Measurements from ENCODE around the gene LUM.
"Not testable (repeated sequence)": the region's sequence is repeated elsewhere in the genome, so short reads cannot be mapped to it uniquely, and the experiment has no call there.

The LUM gene

DNA sequence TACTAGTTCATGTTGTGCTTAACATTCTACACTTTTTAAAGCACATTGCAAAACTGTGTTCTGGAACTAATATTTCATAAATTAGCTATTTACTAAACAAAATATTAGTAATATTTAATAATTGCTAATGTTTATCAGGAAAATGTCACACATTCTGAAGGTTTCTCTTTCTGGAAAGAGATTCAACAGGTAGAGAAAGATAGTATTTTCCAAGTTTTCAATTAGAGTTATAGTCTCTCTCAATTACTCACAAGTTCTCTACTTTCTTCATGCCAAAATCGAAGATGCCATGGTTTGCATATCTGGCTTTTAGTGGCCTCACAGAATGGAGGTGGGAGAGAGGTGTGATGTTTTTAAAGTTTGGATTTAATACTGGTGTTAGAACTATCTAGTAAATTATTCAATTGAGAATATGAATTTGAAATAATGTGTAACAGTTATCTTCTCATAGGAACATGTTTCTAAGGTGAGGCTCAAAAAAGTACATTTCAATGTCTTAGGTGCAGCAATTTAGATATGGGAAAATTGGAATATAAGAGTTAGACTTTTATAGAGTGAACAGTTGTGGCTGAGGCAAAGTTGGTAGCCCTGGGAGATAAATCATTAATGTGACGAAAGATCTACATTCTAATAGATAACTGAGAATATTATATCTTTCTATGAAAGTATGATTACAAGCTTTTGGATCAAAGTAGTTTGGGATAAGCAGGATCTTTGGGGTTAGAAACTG, 1.5 kb downstream of the LUM start:
- no peak for DNase-seq

DNA sequence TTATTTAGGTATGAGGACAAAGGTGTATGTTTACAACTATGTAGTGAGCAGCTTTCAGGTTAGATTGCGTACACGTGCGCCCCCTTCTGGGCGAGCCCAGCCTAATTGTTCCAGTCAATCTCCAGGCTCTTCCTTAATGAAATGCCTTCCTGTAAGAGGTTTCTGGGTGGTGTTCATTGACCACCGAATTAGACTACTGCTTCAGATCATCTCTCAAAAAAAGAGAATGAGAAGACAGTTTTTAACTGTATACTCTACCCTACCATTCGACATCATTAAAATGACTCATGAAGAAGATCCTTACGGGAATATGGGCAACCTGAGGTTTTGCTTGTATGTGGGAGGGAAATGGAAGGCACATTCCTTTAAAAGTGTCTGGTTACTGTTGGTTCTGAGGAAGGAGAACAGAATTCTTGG, 2.1 kb downstream of the LUM start:
- DNase-seq = peak; percentile 82

DNA sequence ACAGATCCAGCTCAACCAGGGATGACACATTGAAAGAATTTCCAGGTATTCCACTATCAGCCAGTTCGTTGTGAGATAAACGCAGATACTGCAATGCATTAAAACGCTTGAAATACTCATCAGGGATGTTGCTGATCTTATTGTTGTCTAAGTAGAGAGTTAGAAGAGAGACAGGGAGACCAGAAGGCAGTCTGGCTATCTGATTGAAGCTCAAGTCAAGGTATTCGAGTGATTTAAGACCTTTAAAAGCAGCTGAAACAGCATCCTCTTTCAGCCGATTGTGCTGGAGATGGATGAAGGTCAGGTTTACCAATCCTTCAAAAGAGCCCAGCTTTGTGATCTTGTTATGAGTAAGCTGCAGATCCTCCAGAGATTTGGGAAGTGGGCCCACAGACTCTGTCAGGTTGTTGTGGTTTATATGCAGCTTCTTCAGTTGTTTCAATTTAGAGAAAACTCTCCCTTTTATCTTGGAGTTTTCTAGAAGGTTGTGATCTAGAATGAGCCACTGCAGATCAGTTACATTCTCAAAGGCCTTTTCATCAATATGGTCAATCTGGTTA, 3.0 kb downstream of the LUM start:
- no peak for DNase-seq

DNA sequence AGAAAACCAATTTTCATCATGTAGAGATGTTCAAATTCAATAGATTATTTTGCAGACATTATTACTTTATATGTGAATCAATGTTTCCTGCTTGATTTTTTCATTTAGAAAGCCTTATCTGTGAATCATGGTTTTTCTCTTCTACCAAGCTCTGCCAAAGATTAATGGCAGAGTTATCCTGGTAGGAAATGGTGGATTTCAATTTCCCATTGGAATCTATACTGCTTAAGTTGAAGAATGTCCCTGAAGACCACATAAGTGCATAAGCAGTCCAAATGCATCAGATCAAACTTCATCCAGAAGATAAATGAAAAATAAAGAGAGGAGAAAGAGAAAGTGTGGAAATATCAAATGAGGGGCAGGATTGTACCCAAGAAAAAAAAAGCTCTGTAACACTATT, 5.0 kb downstream of the LUM start:
- DNase-seq = no peak

DNA sequence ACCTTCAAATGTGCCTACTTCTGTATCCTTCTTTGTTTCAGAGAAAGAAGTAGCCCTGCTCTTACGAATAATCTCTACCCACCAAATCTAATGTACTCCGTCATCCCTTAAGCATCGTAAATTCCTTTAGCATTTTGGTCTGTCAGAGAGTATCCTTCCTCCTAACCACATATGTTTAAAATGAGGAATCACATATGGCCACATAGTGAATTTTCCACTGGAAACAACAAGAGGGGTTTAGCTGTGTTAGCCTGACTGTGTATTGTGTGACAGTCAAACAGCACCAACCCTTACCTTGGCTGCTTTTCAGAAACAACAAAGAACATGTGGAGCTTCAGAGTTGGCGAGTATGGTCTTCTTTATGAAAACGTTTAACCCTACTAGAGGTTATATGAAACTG, 5.5 kb downstream of the LUM start:
- DNase-seq = peak; percentile 76

DNA sequence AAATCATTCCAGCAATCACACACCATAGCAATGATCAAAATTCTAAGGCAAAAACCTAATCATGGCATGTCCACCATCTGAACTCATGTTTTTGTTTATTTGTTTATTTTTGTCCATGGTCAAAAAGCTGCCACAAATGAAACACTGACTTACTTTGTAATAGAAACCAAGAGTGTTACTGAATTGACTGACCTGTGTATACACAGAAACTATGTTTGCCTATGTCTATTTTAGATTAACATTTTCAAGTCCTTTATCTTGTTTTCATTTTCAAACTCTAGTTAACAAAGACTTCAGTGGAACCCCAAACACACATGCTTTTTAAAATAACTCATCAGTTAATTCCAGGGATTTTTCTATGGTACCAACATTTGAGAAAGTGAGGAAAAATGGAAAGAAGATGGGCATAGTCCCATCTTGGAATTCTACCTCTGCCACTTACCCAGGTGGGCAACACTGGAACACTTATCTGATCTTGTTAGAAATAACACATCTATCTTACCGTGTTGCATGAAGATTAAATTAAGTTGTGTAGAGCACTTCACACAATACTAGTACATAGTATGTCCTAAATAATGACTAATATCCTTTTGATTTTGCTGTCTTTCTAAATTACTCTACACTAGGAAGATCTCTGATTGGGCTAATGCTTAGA, 6.4 kb downstream of the LUM start:
- no peak for DNase-seq

DNA sequence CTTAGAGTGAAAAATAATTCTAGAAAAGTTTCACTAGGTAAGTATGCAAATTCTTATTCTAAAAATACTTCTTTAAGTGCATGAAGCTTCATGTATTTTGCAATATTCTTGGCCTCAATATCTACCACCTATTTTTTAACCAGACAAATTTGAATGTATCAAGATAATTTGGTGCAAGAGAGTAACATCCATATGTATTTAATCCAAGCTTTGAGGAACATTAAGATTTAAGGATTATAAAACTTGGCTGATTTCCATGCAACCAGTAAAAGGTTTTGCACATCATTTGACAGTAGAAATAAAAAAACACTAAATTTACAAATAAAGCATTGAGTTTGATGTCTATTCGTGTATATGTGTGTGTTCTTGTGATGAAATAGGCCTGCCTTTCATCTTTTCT, 7.7 kb downstream of the LUM start:
- no peak for DNase-seq

DNA sequence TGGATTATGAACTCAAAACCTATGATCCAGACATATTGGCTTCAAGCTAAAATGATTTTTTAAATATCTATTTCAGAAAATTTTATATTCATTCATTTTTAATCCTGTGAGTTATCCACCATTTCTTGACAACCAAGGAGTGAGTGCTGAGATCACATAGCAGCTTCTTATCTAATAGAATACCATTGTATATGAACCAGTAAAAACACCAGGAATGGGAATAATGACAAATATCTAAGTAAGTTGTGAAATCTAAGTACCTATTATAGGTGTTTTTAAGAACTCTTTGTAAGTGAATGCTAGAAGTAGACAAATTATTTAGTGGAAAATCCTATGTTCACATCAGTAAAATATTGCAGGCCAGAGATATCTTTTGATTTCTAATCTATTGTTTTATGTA, 8.2 kb downstream of the LUM start:
- no peak for DNase-seq

DNA sequence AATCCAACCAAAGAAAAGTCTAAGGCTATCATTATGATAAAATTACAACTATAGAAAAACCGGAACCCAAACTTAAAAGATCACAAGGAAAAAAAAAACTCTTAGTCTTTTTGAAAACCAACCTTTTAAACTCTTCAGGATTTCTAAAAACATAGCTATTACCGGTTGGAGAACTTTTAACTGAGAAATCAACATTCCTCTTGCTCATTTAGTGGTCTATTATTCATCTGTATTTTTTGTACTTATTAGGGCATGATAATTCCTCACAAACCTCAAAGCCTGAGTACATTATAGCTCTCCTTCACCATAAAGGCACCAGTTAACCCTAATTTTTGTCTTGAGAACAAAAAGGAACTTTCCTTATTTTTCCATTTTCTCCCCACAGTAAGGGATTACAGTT, 10.4 kb downstream of the LUM start:
- peak; percentile 68 for DNase-seq

DNA sequence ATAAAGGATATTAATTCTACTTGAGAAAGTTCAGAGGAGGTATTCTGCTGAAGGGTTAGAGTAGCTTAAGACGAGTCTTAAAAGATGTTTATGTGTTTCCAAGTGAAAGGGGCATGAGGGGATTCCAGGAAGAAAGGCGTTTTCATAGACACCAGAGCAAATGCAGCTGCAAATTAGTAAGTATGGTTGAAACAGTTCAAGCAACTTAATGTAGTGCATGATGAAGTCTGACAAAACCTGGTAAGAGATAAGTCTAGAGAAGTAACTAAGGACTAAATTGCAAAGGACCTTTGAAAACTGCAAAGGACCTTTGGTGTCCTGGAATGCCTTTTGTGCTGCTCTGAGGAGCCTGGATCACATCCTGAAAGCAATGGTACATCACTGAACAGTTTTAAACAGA, 11.5 kb downstream of the LUM start:
- DNase-seq = no peak

DNA sequence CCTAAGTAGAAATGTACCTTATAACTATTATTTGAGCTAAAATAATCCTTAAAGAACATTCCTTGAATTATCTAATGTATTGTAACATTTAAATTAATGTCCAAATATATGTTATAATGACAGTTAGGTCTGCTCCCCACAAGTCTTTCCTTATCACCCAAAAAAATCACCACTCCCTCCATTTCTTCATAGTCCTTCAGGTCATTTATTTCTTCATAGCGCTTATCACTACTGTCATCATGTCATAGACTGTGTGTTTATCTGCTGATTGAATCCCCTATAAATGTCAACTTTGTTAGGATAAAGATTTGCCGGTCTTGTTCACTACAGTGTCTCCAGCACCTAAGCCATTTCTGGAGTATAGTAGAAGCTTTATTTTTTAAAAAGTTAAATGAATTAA, 12.0 kb downstream of the LUM start:
- no peak for DNase-seq

DNA sequence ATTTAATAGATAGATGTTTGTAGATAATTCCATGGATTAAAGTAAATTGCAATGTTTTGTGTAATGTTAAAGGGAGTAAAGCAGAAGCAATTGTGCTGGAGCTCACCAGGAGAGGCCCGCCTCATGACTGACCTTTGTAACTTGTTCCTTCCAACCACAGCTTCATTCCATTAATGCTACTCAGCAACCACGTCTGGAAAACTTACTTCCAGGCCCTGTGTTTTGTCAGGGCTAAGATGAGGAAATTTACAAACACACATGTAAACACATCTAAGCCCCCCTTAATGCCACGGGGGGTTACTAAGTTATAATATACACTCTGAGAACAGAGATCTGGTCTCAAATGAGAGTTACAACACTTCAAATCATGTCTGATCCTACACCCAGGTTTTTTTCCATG, 12.4 kb downstream of the LUM start:
- peak; percentile 92 for DNase-seq

DNA sequence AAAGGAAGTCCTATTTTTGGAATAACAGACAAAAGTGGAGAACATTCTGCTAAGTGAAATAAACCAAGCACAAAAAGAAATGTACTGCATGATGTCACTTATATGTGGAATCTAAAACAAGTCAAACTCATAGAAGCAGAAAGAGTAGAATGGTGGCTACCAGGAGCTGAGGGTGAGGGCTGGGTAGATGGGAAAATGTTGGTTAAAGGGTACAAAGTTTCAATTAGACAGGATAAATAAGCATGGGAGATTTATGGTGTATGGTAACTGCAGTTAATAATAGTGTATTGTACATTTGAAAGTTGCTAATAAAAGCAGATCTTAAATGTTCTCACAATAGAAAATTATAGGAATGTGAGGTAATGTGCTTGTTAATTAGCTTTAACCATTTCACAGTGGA, 12.8 kb downstream of the LUM start:
- no peak for DNase-seq

DNA sequence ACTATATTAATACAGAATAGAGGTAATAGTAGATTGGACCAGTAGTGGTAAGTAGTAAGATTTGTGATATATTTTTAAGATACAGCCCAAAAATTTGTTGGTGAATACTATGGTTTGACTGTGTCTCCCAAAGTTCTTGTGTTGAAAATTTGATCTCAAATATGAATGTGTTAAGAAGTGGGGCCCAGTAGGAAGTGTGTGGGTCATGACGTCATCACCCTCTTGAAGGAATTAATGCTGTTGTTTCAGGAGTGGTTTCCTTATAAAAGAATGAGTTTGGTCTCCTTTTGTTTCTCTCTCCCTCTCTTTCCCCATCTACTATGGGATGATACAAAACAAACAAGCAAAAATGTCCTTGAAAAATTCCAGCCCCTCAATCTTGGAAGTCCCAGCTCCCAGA, 16.3 kb downstream of the LUM start:
- DNase-seq = no peak

DNA sequence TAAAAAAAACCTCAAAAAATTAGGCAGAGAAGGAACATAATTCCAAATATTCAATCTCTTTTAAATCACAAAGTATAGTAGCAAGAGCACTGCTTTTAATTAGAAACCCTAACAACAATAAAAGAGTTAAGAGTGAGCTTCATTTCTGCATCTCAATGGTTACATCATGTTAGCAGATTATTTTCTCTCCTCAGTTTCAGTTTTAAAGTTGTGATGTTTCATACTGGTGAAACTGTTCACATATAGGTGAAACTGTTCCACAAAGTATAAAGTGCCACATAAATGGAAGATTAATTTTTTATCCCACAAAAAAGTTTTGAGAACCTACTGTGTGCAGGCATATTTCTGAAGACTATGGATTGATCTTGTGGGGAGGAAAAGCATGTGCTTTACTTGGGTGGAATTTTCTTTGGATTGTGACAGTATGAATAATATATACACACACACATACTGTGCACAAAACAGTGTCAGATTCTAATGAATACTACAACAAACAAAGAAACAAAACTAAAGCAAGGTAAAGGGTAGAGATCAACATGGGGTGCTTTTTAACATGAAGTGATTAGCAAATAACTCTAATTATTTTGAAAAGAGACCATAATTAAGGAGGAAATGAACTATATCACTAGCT, 17.1 kb downstream of the LUM start:
- peak; percentile 30 for DNase-seq

DNA sequence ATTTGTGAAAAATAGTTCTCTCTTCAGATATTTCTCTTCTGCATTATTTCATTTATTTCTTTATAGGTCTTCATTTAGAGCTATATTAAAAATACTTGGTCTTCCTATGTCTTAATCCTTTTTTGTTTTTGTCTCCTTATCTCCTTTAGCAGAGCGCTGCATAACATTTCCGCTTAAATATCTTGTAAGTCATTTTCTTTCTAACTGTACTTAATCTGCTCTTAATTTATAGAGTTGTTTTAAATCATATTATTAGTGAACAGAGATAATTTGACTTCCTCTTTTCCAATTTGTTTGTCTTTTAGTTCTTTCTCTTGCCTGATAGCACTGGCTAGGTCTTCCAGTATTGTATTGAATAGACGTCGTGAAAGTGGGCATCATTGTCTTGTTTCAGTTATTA, 18.0 kb downstream of the LUM start:
- DNase-seq = no peak

DNA sequence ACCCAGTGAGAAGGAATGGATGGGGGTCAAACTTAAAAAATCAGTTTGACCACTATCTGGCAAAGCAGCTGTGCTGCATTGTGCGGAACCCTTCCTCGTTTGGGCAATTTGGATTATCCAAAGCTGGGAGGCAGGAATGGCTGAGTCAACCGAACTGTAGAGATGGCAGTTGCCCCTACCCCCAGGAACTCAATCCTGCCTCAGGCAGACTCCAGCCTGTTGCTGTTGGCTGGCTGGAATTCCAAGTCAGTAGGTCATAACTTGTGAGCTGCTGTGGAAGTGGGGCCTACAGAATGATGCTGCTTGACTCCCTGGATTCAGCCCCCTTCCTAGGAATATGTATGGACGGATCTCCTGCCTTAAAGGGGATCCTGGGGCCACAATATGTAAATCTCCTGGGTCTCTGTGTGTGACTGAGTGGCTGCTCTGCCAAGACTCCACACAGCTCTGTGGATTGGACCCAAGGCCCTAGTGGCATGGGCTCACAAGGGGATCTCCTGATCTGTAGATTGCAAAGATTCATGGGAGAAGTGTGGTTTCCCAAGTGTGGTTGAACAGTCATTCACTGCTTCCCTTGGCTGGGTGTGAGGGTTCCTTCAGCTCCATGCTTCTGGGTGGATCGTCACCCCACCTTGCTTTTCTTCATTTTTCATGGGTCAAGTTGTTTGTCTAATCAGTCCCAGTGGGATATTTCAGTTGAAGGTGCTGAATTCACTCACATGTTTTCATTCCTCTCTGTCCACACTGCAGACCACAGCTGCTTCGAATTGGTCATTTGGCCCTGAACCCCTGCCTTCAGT, 19.2 kb downstream of the LUM start:
- peak; percentile 29 for DNase-seq

DNA sequence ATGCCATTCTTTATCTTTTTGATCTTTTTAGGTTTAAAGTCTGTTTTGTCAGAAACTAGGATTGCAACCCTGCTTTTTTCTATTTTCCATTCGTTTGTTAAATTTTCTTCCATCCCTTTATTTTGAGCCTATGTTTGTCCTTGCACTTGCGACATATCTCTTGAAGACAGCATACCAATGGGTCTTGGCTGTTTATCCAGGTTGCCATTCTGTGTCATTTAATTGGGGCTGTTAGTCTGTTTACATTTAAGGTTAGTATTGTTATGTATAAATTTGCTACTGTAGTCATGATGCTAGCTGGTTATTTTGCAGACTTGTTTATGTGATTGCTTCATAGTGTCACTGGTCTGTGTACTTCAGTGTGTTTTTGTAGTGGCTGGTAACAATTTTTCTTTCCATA, 21.3 kb downstream of the LUM start:
- DNase-seq = not testable (repeated sequence)

DNA sequence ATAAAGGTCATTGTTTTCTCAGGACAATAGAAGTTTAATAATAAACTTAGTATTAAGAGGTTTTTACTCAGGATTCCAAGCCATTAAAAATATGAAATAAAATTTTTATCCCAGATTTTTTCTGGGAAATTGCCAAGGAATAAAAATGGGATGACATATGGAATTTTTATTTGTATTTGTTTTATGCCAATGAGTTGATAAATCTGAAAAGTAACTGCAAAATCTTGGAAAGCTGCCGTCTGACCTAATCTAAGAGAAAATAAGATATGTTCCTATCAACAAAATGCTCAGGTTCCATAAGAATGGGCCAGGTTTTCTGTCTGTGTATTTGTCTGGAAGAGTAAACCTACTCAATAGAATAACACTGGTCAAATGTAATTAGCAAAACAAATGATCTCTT, 31.3 kb downstream of the LUM start:
- DNase-seq = no peak

DNA sequence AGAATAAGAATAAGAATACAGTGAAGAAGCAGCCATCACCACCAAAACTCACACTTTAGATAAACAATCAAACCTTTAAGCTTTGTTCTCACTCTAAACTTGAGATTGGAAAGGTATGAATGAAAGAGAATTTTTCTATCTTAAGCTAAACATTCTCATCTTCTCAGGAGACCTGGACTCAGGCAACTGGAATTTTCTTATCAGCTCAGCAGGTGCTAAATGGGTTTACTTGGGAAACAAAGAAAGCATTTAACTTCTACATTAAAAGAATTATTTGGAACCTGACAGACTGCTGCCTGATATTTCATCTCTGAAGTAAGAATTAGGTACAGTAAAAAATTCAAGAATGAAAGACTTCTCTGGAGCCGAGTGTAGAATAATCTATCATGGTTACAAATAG, 32.8 kb downstream of the LUM start:
- no peak for DNase-seq

DNA sequence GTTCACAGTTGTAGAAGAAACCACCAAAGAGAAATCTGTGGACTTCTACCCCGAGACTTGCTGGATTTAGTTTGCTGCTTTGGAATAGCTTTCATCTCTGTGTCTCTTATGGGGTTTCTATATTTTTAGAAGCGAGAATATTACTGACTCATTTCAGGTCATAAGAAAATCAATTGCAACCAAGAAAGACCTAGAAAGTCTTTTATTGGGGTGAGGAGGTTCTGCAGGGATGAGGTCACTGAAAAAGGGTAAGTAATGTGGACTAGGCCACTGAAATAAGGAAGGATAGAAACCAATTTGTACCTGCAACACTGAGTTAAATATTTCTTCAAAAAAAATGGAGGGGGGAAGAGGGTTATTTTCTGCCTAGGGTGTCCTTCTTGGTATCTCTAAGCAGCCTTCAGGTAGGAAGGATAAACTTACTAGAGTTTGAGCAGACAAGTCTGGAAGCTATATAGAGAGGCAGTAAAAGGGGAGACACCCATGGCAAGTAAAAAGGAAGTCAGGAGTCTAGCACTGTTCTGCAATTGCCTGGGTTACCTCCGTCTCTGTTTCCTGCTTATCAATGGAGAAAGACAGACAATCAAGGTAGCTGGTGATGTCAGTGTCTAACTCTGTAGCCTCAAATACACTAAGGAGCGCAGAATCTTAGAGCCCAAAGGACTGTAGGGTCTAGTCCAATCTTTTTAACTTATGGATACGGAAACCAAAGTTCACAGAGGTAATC, 33.9 kb downstream of the LUM start:
- DNase-seq = no peak

DNA sequence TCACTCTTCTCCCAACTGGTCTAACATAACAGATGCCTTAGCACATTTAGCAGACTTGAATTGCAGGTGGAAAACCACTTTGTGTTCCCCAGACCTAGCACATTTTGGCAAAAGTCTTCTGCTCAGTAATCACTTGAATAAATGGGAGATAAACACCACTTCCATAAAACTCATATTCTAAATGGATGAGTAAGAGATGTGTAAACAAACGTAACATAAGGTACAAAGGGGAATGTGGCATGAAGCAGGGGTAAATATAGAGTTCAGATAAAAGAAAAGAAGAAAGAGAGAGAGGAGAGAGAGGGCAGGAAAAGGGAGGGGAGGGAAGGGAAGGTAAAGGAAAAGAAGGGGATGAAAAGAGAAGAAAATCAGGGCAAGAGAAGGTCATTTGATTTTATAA, 36.4 kb downstream of the LUM start:
- DNase-seq = no peak
